ENCODE results near the gene LIPC.

Gene LIPC

DNA sequence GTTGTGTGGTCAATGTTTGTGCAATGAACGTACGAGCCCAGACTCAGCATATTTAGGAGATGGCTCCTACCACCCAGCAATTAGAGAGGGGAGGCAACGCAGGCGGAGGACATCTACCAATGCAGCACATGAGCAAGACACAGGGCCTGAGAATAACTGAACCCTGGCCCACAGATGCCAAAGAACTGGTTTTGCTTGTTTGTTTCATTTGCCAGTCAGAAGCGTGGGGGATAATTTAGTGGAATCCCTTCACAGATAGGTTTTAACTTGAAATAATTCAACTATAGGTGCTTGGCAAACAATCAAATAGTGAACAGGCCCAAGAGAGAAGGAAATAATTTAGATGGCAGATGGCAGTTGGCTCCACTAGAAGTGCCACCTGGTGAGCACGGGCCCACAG lies 54.8 kb downstream of the LIPC start:
- TF ChIP-seq, protein P1, sequence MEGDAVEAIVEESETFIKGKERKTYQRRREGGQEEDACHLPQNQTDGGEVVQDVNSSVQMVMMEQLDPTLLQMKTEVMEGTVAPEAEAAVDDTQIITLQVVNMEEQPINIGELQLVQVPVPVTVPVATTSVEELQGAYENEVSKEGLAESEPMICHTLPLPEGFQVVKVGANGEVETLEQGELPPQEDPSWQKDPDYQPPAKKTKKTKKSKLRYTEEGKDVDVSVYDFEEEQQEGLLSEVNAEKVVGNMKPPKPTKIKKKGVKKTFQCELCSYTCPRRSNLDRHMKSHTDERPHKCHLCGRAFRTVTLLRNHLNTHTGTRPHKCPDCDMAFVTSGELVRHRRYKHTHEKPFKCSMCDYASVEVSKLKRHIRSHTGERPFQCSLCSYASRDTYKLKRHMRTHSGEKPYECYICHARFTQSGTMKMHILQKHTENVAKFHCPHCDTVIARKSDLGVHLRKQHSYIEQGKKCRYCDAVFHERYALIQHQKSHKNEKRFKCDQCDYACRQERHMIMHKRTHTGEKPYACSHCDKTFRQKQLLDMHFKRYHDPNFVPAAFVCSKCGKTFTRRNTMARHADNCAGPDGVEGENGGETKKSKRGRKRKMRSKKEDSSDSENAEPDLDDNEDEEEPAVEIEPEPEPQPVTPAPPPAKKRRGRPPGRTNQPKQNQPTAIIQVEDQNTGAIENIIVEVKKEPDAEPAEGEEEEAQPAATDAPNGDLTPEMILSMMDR (IDR thresholded peaks at IDR 0.05; ENCODE audit: low read depth, low read length): no peak
- no peak overlapping the region for H3K4me3 ChIP-seq (ENCODE audit: low read depth, low read length)

DNA sequence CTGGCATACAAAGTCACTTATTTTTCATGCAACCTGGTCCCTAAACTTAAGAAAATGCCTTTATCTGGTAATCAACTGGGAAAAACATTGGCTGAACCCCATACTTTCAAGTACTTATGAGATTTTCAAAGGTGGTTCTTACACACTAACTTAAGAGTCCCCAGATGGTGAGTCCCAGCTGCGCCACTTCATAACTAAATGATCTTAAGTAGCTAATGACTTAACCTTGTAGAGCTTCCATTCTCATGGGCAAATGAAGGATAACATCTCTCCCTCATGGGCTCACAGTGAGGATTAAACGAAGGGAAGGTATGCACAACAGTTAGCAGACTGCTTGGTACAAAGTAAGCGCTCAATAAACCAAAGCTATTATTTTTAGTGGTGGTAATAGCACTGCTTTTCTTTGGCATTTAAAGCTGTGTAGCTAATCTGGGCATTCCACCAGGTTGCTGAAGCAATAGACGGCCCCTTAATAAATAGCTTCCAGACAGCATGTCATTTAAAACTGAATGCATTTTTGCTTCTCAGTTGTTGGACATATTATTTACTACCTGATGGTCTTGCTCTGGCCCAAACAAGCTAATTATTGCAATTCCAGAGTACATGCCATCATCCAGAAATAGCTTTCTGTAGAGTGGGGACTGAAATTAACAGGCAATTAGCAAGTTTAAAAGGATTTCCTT lies 55.4 kb downstream of the LIPC start:
- TF ChIP-seq, protein P1 (IDR thresholded peaks at IDR 0.05; ENCODE audit: low read depth, low read length): no peak
- H3K4me3 ChIP-seq (ENCODE audit: low read depth, low read length): no peak overlapping the region

DNA sequence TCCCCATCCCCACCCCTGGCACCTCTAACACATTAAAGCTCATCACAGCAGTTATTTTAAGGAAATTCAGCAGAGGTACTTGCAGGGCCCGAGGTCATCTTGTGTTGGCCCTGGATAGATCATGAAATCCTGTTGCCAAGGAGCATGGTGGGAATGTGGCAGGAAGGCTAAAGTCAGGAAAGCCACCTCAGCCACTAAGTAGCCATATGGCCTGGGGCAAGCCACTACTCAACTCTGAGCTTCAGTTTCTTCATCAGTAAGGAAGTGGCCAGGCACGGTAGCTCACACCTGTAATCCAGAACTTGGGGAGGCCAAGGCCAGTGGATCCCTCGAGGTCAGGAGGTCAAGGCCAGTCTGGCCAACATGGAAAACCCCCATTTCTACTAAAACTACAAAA lies 55.9 kb downstream of the LIPC start:
- no peak overlapping the region for H3K4me3 ChIP-seq (ENCODE audit: low read depth, low read length)
- TF ChIP-seq, protein P1 (IDR thresholded peaks at IDR 0.05; ENCODE audit: low read depth, low read length): no peak

DNA sequence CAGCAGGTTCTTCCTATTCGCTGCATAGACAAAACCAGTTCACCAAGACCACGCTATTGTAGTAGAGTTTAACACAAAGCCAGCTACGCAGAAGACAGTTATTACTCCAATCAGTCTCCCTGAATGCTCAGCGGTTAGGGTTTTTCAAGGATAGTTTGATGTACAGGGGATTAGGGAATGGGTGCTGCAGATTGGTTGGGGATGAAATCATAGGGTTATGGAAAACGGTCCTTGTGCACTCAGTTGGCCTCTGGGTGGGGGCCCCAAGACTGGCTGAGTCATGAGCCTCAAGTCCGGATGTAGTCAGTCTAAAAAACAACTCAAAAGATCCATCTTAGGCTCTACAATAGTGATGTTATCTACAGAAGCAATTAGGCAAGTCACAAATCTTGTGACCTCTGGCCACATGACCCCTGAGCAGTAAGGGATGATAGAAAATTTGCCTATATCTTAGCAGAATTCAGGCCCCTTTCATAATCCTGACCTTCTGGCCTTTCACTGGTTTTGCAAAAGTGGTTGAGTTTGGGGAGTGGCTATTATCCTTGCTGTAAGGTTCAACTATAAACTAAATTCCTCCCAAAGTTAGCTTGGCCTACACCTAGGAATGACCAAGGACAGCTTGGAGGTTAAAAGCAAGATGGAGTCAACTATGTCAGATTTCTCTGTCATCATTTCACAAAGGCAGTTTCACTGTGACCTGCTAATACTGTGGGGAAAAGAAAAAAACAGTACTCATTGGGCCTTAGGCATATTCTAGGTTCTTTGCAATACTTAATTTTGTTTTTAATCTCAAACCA lies 57.7 kb downstream of the LIPC start:
- TF ChIP-seq, protein P1 (IDR thresholded peaks at IDR 0.05; ENCODE audit: low read depth, low read length): no peak

DNA sequence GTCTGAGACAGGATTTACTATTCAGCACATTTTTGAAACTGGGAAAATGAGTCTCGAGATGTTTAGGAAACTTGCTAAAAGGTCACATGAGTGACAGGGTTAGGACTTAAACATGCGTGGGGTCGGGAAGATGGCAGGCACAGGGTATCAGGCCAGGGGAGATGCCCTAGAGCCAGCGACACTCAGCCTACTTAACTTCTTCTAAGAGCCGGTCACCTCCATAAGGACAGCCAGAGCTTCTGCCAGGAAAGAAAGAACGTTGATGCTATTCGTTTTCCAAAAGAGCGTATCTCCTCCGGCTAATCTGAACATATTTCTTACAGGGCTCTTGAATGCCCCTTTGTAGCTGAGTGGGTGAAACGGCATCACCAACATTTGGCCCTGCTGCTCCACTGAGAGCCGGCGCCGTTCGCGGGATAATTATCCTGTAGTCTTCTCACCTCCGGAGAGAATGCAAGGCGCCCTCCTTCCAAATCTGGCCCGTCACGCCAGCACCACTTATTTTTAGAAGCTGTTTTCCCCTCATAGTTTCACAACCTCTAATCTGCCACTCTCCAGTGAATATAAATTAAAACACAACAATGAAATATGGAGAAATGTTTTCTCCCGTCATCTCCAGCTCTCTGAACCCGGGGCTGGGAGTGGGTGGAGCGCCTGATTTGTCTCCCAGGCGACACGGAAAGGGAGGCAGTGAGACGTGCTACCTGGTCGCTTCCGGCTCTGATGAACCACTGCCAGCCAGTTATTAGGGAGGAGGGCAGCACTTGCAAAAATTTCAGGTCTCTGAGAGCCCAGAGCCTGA lies 58.5 kb downstream of the LIPC start:
- TF ChIP-seq, protein P1 (IDR thresholded peaks at IDR 0.05; ENCODE audit: low read depth, low read length): no peak
- no peak overlapping the region for H3K4me3 ChIP-seq (ENCODE audit: low read depth, low read length)

More for the DNA sequence above, 57.7 kb downstream of the LIPC start:
- no peak overlapping the region for H3K4me3 ChIP-seq (ENCODE audit: low read depth, low read length)

DNA sequence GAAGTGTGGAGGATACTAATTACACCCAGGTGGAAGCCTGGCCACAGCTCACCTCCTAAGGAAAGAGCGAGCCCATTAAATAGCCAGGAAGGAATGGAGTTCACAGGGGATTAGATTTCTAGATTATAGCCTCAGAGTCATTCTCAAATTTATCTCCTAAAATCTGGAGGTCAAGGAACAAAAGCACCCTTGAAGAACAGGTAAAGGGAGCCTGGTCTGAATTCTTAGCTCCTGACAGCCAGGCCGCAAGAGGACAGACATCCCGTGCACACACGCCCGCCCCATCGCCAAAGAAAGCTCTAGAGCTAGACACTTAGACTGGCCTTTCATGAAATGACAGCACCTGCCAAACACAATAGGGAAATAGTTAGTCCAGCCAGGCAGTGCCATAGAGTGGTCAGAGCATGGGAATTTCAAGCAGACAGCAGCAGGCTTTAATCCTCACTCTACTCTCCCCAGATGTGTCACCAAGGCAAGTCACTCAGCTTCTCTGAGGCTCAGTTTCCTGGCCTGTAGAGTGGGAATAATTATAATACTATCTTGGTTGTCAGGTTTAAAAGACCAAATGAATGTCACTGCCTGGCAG lies 59.2 kb downstream of the LIPC start:
- TF ChIP-seq, protein P1 (IDR thresholded peaks at IDR 0.05; ENCODE audit: low read depth, low read length): no peak
- H3K4me3 ChIP-seq (ENCODE audit: low read depth, low read length): no peak overlapping the region
